Measurements from ENCODE around the gene WDR72. TPM values are rescaled to one million over a fixed set of nuclear protein-coding genes. Genes with fewer than 3 reads are reported as not detected.
A peak's percentile ranks its signal among the peaks of the same experiment; 100 is the strongest.

The WDR72 gene
- total RNA-seq, 2 donors from 2014 or later = 5.4 to 9.2 TPM

DNA sequence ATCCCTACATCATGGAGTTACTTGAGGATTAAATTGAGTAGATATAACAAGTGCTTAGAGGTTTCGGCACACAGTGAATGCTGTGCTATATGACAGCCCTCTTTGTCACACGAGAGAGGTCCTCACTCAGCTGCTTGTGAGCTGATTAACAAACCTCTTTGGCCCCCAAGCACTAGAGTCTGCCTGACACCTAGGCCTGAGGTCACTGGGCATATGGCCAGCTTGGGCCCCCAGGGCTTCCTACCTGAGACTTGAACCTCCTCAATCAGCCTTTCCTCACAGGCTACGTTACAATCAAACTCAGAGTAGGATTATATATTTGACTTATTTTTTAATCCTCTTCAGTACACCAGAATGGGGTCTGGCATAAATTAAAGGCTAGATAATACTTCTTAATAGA lies 88.8 kb downstream of the WDR72 start:
- Histone ChIP-seq H3K27ac (no peak overlapping the region), H3K4me1 (no peaks in the 10 kb centered on the region), H3K27me3 (no peaks in the 10 kb centered on the region), H3K9me3 (no peaks in the 10 kb centered on the region), H3K4me3 (no peak overlapping the region), H3K36me3 (replicated peaks in 1 of 2; ENCODE audit: insufficient read depth in 1 of 2, low read depth in 2 of 2) (no peaks in the 10 kb centered on the region)
- DNase-seq (no peak), ATAC-seq (no peak)
- TF ChIP-seq, protein P1, sequence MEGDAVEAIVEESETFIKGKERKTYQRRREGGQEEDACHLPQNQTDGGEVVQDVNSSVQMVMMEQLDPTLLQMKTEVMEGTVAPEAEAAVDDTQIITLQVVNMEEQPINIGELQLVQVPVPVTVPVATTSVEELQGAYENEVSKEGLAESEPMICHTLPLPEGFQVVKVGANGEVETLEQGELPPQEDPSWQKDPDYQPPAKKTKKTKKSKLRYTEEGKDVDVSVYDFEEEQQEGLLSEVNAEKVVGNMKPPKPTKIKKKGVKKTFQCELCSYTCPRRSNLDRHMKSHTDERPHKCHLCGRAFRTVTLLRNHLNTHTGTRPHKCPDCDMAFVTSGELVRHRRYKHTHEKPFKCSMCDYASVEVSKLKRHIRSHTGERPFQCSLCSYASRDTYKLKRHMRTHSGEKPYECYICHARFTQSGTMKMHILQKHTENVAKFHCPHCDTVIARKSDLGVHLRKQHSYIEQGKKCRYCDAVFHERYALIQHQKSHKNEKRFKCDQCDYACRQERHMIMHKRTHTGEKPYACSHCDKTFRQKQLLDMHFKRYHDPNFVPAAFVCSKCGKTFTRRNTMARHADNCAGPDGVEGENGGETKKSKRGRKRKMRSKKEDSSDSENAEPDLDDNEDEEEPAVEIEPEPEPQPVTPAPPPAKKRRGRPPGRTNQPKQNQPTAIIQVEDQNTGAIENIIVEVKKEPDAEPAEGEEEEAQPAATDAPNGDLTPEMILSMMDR (IDR thresholded peaks at IDR 0.05) = no peak
- no peak for TF ChIP-seq POLR2A (IDR thresholded peaks at IDR 0.05)
- WGBS, 2 donors = 82 to 93% methylated on average over 3 of the region's 3 CpGs
- intact Hi-C loops (cut with DNase I) = no loop called here

DNA sequence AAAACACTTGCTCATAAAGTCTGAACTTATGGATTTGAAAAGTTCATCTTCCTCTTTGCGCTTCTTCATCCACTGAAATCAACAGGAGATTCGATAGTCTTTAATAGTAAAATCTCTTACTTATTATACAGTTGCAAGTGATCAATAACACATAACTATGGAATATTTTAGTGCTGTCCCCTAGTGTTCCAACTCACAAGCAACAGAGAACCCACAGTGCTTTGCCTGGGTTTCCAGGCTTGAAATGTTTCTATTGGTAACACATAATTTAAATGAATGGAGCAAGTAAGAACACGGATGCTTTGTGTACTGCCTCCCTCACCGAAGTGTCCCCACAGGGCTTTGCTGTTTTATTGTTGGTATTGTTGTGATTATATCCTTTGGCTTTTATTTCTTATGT lies 93.5 kb downstream of the WDR72 start:
- TF ChIP-seq, protein P1 (IDR thresholded peaks at IDR 0.05) = peak; percentile 12 to 51 (median 44)
- no peak for TF ChIP-seq POLR2A (IDR thresholded peaks at IDR 0.05)
- WGBS, 2 donors = 25 to 32% methylated on average over 4 of the region's 4 CpGs
- Histone ChIP-seq H3K4me1 (no peaks in the 10 kb centered on the region), H3K9me3 (no peaks in the 10 kb centered on the region), H3K27me3 (no peaks in the 10 kb centered on the region), H3K27ac (no peak overlapping the region), H3K36me3 (replicated peaks in 1 of 2; ENCODE audit: insufficient read depth in 1 of 2, low read depth in 2 of 2) (no peaks in the 10 kb centered on the region), H3K4me3 (no peak overlapping the region)
- ATAC-seq = no peak
- peak in 1 of 4 donors; percentile 2 for DNase-seq
- intact Hi-C loops (cut with DNase I) = no loop called here

DNA sequence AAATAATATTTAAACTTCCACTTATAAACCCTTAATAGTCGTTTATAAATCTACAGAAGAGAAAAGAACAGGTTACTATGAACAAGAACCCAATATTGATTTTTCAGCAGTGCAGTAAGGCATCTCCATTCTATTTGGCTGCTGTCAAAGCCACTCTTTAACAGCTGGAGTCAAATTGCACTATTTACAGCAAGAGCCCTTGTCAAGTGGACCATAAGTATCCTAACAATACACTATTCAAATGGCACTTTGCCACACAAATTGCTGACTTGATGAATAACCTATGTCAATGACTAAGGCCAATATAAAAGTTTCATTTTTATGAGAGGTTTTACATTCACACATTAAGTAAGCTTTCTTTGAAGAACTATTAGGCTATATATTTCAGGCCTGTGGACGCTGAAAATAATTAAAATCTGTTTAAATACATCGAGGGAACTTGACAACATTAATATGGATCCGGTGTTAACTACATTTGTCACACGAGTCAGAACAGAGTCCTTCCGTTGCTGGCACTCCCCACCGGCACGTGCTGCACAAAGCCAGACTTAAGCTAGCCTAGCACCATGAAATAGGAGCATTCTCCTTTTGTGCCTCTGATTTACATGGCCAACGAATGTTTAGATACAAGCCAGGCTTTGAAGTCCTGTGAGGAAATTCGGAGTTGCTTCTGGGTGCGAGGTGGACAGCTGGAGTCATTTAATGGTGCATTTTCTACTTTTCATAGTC lies 100.5 kb downstream of the WDR72 start:
- no peak for DNase-seq
- intact Hi-C loops (cut with DNase I) = no loop called here
- TF ChIP-seq, protein P1 (IDR thresholded peaks at IDR 0.05) = no peak
- no peak for TF ChIP-seq POLR2A (IDR thresholded peaks at IDR 0.05)
- Histone ChIP-seq H3K27ac (no peak overlapping the region), H3K4me1 (no peaks in the 10 kb centered on the region), H3K36me3 (replicated peaks in 1 of 2; ENCODE audit: insufficient read depth in 1 of 2, low read depth in 2 of 2) (no peaks in the 10 kb centered on the region), H3K27me3 (no peaks in the 10 kb centered on the region), H3K9me3 (no peaks in the 10 kb centered on the region), H3K4me3 (no peak overlapping the region)
- ATAC-seq = no peak
- WGBS, 2 donors = 50 to 51% methylated on average over 11 of the region's 11 CpGs

DNA sequence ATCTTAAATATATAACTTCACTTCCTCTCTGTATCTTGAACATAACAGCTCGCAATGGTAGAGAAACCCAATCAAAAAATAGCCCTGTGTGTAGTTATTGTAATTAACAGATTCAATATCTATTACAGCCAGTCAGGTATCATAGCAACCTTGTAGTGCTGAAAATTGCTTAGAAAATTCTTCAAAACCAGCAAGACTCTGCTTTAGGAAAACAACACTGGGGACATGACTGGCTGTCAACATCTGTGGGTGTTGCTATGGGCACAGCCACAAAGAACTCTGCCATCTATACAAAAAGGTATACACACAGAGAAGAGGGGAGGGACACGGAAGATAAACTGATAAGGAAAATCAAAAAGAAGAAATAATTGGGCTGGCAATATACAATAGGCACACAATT lies 101.2 kb downstream of the WDR72 start:
- intact Hi-C loops (cut with DNase I) = no loop called here
- Histone ChIP-seq H3K4me3 (no peak overlapping the region), H3K36me3 (replicated peaks in 1 of 2; ENCODE audit: insufficient read depth in 1 of 2, low read depth in 2 of 2) (no peaks in the 10 kb centered on the region), H3K27me3 (no peaks in the 10 kb centered on the region), H3K27ac (no peak overlapping the region), H3K9me3 (no peaks in the 10 kb centered on the region), H3K4me1 (no peaks in the 10 kb centered on the region)
- WGBS, 2 donors = 64 to 69% methylated on average over 2 of the region's 2 CpGs
- no peak for TF ChIP-seq POLR2A (IDR thresholded peaks at IDR 0.05)
- TF ChIP-seq, protein P1 (IDR thresholded peaks at IDR 0.05) = no peak
- no peak for ATAC-seq
- no peak for DNase-seq

DNA sequence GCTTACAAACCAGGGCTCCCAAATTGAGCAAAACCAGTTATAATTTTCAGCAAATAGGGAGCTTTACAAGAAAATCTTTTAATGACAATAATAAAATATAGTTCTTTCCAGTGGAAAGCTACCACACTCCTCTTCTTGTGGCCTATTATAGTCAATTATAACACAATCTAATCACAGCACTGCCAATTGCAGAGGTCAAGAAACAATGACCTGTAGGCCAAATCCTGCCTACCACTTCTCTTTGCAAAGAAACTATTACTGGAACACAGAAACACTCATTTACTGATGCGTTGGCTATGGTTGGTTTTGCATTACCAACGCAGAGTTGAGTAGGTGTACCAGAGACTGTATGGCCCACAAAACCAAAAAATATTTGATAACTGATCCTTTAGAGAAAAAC lies 110.5 kb downstream of the WDR72 start:
- 91 to 96% methylated on average over 2 of the region's 2 CpGs for WGBS, 2 donors

More for the DNA sequence above, 110.5 kb downstream of the WDR72 start:
- H3K9me3 ChIP-seq = no peaks in the 10 kb centered on the region
- no peaks in the 10 kb centered on the region for H3K36me3 ChIP-seq (replicated peaks in 1 of 2; ENCODE audit: insufficient read depth in 1 of 2, low read depth in 2 of 2)
- H3K27me3 ChIP-seq = no peaks in the 10 kb centered on the region
- no peak overlapping the region for H3K4me3 ChIP-seq
- no peak for TF ChIP-seq POLR2A (IDR thresholded peaks at IDR 0.05)
- TF ChIP-seq, protein P1 (IDR thresholded peaks at IDR 0.05) = no peak
- ATAC-seq (no peak), DNase-seq (no peak)
- H3K4me1 ChIP-seq = no peaks in the 10 kb centered on the region
- H3K27ac ChIP-seq = no peak overlapping the region
- intact Hi-C loops (cut with DNase I) = no loop called here

All from body of pancreas (tissue), 4 donors.